Suprapubic skin (tissue), 4 donors: ENCODE measurements around the gene PARP15. TPM values are rescaled to one million over a fixed set of nuclear protein-coding genes. Genes with fewer than 3 reads are reported as not detected.

Source experiments
- DNase-seq, 2 donors: peaks; one replicate each; pipeline ENCODE4 v3.0.0-alpha.2; 2019; ENCODE audit warnings: low spot score in 2 of 2
- H3K27ac ChIP-seq: fragments of 200-600 bp; sonication (generic); one replicate; pipeline ENCODE4 v1.5.1; 2019
- H3K27me3 ChIP-seq: fragments of 200-600 bp; sonication (generic); one replicate; pipeline ENCODE4 v1.5.1; 2019
- H3K36me3 ChIP-seq: fragments of 200-600 bp; sonication (generic); one replicate; pipeline ENCODE4 v1.5.1; 2019
- H3K4me1 ChIP-seq: fragments of 200-600 bp; sonication (generic); one replicate; pipeline ENCODE4 v1.5.1; 2019
- H3K4me3 ChIP-seq: fragments of 200-600 bp; sonication (generic); one replicate; pipeline ENCODE4 v1.5.1; 2019; ENCODE audit warnings: mild to moderate bottlenecking
- H3K9me3 ChIP-seq: fragments of 200-600 bp; sonication (generic); one replicate; pipeline ENCODE4 v1.5.1; 2019
- CTCF ChIP-seq, 2 donors: fragments of 200-600 bp in 1 of 2; fragments of 450-650 bp in 1 of 2; sonication (generic) in 1 of 2; IDR thresholded peaks; one replicate each; pipeline ENCODE4 v1.5.1; 2016 to 2019; ENCODE audit warnings: antibody characterized with exemption in 2 of 2, mild to moderate bottlenecking in 1 of 2, moderate library complexity in 1 of 2
- EP300 ChIP-seq: sonication (generic); formaldehyde crosslinking; IDR thresholded peaks from one replicate; pipeline ENCODE4 v1.6.1; 2017; ENCODE audit warnings: antibody characterized with exemption
- POLR2A ChIP-seq, 2 donors: fragments of 450-650 bp; IDR thresholded peaks; one replicate each; pipeline ENCODE4 v1.6.1; 2017; ENCODE audit warnings: antibody characterized with exemption in 2 of 2, mild to moderate bottlenecking in 2 of 2, moderate library complexity in 2 of 2
- POLR2AphosphoS5 ChIP-seq, 3 donors: sonication (generic); formaldehyde crosslinking; IDR thresholded peaks; one replicate each; pipeline ENCODE4 v1.6.1; 2017; ENCODE audit warnings: antibody characterized with exemption in 3 of 3
- WGBS: methylation state at CpG from one replicate; pipeline ENCODE4 v1.1.5; 2018; 5-methylcytosine and 5-hydroxymethylcytosine counted together
- total RNA-seq, 4 donors: library from RNA; depleted of rRNA; stranded (reverse); fragments of >200 nt; gene quantifications; one replicate each; pipeline ENCODE4 v1.1.0, GENCODE V29; 2016

Gene PARP15
- total RNA-seq, 4 donors from 2014 or later: 0.26 to 0.80 (median 0.51) TPM; not detected in 1

- no peak overlapping the region for H3K27ac ChIP-seq
- WGBS: 45% methylated on average over 4 of the region's 4 CpGs
- H3K4me3 ChIP-seq: no peak overlapping the region
- no peaks in the 10 kb centered on the region for H3K9me3 ChIP-seq
- TF ChIP-seq POLR2A (IDR thresholded peaks at IDR 0.05): no peak
- no peak for TF ChIP-seq EP300
- TF ChIP-seq CTCF (IDR thresholded peaks at IDR 0.05): no peak
- no peak for TF ChIP-seq POLR2AphosphoS5 (IDR thresholded peaks at IDR 0.05)
- no peaks in the 10 kb centered on the region for H3K27me3 ChIP-seq
- H3K4me1 ChIP-seq: no peaks in the 10 kb centered on the region
- no peaks in the 10 kb centered on the region for H3K36me3 ChIP-seq
- no peak for DNase-seq
These were observed 42.9 kb downstream of the PARP15 start for GRCh38 chr3:122620399-122620798.

DNA sequence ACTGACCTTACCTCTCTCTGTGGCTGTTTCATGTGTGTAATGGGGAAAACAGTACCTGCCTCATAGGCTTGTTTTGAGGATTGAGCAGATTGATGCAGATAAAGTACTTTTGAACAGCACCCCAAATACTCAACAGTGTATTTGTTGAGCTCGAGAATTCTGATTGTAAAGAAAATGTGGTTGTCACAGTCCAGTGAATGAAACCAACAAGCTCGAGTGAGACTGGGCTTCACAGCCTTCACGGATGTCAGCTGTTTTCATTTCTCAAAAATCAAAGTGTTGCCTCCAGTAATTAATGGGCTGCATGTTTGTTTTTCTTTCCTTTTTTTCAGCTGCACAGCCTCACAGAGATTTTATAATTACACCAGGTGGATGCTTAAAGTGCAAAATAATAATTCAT, 43.7 kb downstream of the PARP15 start:
- Histone ChIP-seq H3K4me1 (no peaks in the 10 kb centered on the region), H3K27ac (no peak overlapping the region), H3K36me3 (no peaks in the 10 kb centered on the region), H3K9me3 (no peaks in the 10 kb centered on the region), H3K4me3 (no peak overlapping the region), H3K27me3 (no peaks in the 10 kb centered on the region)
- DNase-seq: no peak
- WGBS: 53% methylated on average over 3 of the region's 3 CpGs
- TF ChIP-seq POLR2AphosphoS5 (IDR thresholded peaks at IDR 0.05): no peak
- TF ChIP-seq CTCF (IDR thresholded peaks at IDR 0.05): no peak
- TF ChIP-seq EP300: no peak
- TF ChIP-seq POLR2A (IDR thresholded peaks at IDR 0.05): no peak

DNA sequence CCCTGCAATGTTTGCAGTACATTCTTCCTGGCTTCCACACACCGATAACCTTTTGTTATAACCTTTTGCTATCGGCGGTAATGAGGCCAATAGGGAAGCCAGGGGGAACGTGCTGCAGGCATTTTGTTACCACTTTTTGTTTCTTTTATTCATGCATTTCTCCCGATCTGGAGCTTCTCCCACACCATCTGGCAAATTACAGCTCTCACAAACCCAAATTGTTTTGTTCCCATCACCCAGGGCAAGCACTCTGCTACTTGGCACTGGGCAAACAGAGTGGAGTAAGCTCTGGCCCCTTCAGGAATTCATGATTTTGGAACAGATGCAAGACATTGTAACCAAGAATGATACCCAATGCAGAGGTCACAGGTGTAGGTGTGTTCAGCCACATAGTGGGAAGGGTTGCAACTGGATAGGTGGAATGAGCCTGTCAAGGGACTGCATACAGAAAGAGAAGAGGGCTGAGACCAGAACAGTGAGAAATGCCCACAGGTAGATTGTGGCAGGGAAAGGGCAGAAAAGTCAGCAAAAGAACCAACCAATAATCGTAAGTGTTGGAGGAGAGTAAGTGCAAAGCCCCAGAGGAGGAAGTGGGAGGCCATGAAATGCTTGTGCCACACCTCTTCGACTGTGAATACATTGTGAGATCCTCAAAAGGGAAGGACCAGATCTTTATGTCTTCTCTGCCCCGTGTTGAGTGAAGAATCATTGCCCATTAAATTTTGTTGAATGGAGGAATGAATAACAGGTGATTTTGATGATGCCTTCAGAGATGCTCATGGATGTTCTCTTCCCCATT, 45.8 kb downstream of the PARP15 start:
- Histone ChIP-seq H3K36me3 (no peaks in the 10 kb centered on the region), H3K4me3 (no peak overlapping the region), H3K27ac (no peak overlapping the region), H3K9me3 (no peaks in the 10 kb centered on the region), H3K4me1 (no peaks in the 10 kb centered on the region), H3K27me3 (no peaks in the 10 kb centered on the region)
- 81% methylated on average over 8 of the region's 8 CpGs for WGBS
- DNase-seq: no peak
- TF ChIP-seq EP300 (no peak), POLR2AphosphoS5 (IDR thresholded peaks at IDR 0.05) (no peak), CTCF (IDR thresholded peaks at IDR 0.05) (no peak), POLR2A (IDR thresholded peaks at IDR 0.05) (no peak)

GRCh38 chr3:122626515-122627180, 49.2 kb downstream of the PARP15 start:
- H3K27ac ChIP-seq: no peak overlapping the region
- H3K4me3 ChIP-seq: no peak overlapping the region
- DNase-seq: no peak
- H3K4me1 ChIP-seq: no peaks in the 10 kb centered on the region
- TF ChIP-seq POLR2A (IDR thresholded peaks at IDR 0.05): no peak
- no peak for TF ChIP-seq POLR2AphosphoS5 (IDR thresholded peaks at IDR 0.05)
- TF ChIP-seq CTCF (IDR thresholded peaks at IDR 0.05): no peak
- no peak for TF ChIP-seq EP300
- H3K27me3 ChIP-seq: no peaks in the 10 kb centered on the region
- no peaks in the 10 kb centered on the region for H3K36me3 ChIP-seq
- 75% methylated on average over 6 of the region's 6 CpGs for WGBS
- H3K9me3 ChIP-seq: no peaks in the 10 kb centered on the region

GRCh38 chr3:122627301-122627700, 49.9 kb downstream of the PARP15 start:
- WGBS: 25% methylated on average over 1 of the region's 1 CpG
- no peak for DNase-seq
- Histone ChIP-seq H3K36me3 (no peaks in the 10 kb centered on the region), H3K4me3 (no peak overlapping the region), H3K4me1 (no peaks in the 10 kb centered on the region), H3K27me3 (no peaks in the 10 kb centered on the region), H3K27ac (no peak overlapping the region), H3K9me3 (no peaks in the 10 kb centered on the region)
- TF ChIP-seq POLR2AphosphoS5 (IDR thresholded peaks at IDR 0.05): no peak
- TF ChIP-seq POLR2A (IDR thresholded peaks at IDR 0.05): no peak
- TF ChIP-seq CTCF (IDR thresholded peaks at IDR 0.05): no peak
- TF ChIP-seq EP300: no peak
